Daoy (cell line): ENCODE results near the gene LIN37. TPM values are rescaled to one million over a fixed set of nuclear protein-coding genes. Genes with fewer than 3 reads are reported as not detected.

Experiments used
- DNase-seq: peaks from one replicate; pipeline ENCODE4 v3.0.0-alpha.2; 2015; ENCODE audit warnings: low read depth
- total RNA-seq: library from RNA; depleted of rRNA; stranded (reverse); fragments of >200 nt; shearing (Covaris generic); gene quantifications from 2 replicates; pipeline ENCODE4 v1.2.3, GENCODE V29; 2014; rRNA removed

The LIN37 gene, protein sequence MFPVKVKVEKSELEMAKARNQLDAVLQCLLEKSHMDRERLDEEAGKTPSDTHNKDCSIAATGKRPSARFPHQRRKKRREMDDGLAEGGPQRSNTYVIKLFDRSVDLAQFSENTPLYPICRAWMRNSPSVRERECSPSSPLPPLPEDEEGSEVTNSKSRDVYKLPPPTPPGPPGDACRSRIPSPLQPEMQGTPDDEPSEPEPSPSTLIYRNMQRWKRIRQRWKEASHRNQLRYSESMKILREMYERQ
- 13.3 and 13.8 TPM in 2 replicates for total RNA-seq

DNA sequence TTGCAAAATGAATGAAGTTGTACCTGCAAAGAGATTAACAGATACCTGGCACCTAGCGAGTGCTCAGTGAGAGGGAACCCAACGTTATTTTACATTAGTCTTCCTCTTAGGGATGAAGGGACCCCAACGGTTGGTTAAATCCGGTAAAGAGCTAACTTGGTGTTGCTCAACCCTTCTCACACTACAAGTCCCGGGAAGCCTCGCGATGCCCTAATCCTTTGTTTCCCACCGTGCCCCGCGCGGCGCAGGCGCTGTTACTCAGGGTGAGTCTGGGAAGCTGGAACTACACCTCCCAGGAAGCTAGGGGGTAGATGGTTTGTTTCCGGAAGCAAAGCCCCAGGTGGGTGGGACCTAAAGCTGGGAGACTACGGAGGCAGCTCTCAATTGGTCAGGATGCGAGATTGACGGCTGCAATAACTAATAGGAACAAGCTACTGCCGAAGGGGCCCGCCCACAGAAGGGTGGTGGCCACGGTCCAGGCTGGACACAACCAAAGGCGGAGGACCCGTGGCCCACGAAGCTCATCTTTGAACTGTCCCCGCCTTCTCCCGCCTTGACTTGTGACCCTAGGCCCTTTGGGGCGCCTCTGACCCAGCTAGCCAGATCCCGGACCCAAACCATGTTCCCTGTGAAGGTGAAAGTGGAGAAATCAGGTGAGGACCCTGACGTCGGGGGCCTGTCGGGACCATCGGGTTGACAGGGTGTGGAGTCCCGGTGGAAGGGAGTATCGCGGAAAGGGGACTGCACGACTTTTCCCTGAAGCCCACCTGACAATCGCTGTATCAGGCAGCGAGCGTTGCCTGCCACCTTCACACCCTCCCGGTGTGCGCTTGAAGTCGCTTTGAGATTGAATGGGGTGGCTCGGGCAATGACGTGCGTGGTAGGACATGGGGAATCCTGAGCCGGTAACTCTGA is at the start of gene LIN37:
TSS of gene LIN37 (plus strand) at position 471 of the 915 bp plus-strand sequence. CDS start at position 620, 149 bp downstream.
- peak; percentile 99 for DNase-seq

DNA sequence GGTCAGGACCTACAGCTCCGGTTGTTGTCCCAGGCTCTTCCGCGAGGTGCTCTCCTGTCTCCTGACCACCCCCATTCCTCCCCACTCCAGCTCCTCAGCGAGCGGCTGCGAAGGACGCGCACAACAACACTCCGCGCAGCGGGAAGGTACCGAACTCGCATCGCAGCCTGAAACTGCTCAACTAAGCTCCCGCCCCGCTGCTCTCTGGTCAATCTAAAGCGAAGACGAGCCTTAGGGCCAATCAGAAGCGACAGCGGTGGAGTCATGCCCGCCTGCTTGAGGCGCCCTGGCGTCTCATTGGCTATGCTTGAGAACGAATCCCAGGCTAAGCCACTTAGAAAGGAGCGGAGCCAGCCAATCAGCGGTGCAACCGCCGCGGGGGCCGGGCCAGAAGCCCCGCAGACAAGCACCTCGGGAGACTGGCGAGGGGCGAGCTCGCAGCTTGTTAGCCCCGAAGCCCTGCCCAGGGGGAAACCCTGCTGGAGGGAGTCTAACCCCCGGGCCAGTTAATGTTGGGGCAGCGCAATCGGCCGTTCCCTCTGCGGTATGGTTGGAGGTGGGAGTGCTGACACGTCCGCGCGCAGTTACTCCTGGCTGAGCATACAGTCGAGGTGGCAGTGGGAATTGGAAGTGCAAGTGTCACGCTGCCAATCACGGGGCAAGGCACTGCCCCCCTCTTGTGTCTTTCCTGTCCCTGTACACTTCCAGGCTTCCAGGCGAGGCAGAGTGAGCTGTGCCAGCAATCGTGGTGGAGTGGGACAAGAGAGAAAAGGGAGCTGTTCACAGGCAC is 46.0 kb upstream of the LIN37 start:
- peak; percentile 99 for DNase-seq

DNA sequence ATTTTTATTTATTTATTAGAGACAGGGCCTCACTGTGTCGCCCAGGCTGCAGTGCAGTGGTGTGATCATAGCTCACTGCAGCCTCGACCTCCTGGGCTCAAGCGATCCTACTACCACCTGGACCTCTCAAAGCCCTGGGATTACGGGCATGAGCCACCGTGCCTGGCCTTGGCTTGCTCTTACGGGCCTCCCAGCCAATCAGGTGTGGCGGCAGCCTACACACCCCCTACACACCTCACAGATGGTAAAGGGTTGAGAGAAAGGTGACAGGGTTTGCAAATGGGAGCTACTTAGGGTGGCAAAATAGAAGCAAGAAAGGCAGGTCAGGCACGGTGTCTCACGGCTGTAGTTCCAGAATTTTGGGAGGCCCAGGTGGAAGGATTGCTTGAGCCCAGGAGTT is 45.0 kb upstream of the LIN37 start:
- DNase-seq = no peak

DNA sequence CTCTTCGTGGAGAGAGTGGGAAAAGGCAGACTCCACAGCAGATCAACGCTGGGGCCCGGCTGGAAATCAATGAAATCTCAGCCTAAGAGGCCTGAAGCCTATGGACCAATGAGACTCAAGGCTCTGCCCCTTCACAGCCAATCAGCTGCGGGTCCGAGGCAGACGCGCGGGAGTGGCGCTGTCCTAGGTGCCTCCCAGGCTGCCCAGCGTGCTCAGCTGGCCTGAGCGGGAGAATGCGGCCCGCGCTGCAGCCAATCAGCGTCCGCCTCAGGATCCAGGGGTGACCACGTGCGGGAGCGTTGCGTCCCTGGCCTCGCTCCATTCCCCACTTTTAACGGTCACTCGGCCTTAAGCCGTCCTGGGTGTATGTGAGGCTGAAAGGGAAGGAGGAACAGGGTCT is 44.2 kb upstream of the LIN37 start, which contains the start of gene ZBTB32:
TSS of gene ZBTB32 (plus strand) at position 341 of the 400 bp plus-strand sequence. CDS start 10,069 bp downstream, outside the sequence.
- peak; percentile 71 for DNase-seq

DNA sequence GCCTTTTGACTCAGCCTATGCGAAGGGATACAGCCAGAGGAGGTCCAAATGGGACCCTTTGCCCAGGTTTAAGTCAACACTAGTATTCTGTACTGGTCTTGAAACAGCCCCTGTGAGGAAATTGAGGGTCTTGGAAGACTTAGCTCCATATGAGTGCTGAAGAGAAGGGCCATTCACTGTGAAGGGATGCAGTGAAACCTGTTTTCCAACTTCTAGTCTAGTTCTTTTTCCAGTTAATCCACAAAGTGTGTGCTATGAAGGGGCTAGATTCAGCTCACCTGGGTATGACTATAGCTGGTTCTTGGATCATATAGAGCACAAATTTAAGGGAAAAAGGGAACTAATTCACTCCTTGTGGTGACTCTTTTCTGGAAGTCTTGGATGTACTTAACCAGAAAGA is 40.0 kb upstream of the LIN37 start:
- DNase-seq = no peak

DNA sequence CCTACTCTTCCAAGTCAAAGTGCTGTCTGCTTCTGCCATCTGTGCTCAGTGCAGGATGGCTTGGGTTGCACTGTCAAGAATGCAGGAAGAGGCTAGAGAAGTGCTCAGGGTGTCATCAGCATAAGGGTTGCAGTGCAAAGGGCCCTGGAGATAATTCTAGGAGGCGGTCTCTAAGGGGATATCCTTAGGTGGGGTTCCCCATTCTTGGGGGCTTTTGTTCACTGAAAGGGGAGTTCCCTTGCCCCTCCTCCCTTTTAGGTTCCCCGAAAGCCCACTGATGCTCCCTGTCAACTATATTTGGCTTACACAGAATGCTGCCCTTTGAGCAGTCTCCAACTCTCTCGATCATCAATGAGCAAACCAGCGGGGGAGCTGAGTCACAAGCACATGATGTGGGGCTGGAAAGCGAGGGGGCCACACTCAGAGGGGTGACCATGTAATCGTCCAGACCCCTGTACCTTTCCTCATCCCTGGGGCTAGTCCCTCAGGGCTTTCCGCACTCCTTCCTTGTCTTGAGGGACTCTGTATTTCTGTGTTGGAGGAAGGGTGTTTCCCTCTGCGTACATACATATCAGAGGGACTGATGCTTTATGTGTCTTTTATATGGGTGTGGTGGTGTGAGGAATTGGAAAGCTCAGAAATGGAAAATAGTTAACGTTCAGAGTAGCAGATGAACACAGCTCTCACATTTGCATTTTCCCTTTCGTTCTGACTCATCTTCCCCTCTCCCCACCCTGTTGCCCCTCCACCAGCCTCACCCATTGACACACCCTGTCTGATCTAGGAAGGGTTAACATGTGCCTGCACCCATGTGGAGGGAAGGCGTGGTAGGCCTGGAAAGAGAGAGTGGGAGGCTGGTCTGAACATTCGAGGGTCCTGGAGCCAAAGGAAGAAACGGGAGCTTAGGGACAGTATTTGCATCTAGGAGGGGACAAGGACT is 37.3 kb upstream of the LIN37 start:
- DNase-seq = peak; percentile 35

DNA sequence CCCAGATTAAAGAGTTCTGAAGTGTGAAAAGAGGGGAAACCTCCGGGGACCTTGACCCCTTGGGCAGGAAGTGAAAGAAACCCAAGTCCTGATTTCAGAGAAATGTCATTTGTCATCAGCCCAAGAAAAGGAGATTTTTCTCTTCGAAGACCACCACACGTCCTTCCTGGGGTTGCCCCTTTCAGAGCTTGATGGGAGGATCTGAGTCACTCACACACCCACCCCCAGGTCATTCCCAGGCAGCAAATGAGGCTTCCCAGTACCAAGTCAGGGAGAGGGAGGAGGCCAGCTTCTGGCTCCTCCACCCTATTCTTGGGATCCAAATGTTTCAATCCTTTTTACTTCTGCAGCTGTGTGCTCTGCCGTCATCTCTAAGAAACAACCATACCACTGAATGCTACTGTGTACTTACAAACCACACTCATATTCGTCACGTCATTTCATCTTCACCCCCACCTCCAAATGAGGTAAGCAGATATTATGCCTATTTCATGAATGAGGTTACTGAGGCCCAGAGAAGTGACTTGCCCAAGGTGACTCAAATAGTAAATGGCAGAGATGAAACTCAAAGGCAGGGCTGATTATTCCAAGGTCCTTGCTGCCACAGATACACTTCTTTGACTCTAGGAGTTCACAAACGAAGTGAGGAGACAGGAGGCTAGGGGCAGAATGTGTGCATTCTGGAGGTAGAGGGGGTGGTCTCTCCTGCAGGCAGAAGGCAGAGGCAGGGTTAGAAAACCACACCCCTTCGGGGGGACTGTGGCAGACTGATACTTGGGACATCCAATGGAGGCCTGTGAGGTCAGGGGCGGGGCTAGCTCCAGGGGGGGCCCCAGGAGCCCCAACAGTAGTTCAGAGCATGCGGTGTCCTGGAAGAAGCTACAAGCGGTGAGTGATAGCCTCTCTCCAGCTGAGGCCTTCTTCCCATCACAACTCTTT is 35.5 kb upstream of the LIN37 start:
- no peak for DNase-seq

DNA sequence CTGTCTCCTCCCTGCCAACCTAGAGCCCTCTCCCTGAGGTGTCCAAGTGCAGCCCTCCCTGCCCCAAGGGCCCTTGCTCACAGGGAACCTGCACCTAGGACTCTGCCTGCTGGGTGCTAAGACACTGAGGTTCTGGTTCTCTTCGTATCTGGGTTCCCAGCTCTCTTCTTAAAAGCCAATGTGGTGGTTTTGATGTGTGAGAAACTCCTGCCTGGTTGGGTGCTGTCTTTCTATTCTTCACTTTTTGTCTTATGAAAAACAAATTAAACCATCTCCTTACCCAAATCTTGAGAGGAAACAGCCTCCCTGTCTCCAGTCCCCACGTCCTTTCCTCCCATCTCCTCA is 34.9 kb upstream of the LIN37 start:
- DNase-seq = no peak

DNA sequence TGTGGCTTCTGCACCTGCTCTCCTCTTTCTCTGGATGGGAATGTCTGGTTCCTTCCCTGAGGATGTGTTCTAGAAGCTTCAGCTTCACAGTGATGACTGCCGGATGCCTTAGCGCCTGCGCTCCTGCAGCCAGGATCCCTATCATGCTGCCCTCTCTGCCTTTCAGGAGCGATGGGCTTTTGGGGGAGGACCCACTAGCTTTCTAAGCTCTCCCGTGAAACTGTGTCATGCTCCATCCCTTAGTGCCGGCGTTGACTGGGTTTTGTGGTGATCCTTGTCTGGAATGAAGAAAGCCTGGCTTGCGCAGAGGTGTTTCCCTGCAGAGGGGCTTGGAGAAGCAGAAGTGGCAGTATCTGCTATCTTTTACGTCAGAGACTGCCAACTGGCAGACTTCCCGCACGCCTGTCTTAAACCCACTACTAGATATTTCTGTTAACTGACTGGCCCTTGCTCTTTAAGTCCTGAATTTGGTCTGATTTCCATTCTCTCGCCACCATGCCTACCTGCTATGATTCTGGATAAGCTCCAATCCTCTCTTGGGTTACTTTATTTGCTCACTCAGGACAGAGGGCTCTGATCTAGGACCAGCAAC is 34.4 kb upstream of the LIN37 start:
- no peak for DNase-seq

DNA sequence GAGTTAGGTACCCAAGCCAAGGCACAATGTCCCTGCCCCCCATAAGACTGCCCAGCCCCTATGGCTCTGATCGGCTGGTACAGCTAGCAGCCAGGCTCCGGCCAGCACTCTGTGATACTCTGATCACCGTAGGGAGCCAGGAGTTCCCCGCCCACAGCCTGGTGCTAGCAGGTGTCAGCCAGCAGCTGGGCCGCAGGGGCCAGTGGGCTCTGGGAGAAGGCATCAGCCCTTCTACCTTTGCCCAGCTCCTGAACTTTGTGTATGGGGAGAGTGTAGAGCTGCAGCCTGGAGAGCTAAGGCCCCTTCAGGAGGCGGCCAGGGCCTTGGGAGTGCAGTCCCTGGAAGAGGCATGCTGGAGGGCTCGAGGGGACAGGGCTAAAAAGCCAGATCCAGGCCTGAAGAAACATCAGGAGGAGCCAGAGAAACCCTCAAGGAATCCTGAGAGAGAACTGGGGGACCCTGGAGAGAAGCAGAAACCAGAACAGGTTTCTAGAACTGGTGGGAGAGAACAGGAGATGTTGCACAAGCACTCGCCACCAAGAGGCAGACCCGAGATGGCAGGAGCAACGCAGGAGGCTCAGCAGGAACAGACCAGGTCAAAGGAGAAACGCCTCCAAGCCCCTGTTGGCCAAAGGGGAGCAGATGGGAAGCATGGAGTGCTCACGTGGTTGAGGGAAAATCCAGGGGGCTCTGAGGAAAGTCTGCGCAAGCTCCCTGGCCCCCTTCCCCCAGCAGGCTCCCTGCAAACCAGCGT is 33.6 kb upstream of the LIN37 start:
- DNase-seq = no peak

DNA sequence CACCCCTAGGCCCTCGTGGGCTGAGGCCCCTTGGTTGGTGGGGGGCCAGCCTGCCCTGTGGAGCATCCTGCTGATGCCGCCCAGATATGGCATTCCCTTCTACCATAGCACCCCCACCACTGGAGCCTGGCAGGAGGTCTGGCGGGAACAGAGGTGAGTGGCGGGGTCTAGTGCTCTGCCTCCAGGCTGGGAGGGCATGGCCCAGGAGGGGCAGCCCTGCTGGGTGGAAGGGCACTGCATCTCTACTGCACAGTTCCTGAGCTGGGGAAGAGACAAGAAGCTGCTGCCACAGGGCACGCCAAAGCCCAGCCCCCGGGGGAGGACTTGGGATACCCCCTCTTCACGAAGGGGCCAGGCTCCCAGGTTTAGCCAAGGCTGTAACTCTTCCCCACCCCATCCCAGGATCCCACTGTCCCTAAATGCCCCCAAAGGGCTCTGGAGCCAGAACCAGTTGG is 33.0 kb upstream of the LIN37 start:
- DNase-seq = no peak

DNA sequence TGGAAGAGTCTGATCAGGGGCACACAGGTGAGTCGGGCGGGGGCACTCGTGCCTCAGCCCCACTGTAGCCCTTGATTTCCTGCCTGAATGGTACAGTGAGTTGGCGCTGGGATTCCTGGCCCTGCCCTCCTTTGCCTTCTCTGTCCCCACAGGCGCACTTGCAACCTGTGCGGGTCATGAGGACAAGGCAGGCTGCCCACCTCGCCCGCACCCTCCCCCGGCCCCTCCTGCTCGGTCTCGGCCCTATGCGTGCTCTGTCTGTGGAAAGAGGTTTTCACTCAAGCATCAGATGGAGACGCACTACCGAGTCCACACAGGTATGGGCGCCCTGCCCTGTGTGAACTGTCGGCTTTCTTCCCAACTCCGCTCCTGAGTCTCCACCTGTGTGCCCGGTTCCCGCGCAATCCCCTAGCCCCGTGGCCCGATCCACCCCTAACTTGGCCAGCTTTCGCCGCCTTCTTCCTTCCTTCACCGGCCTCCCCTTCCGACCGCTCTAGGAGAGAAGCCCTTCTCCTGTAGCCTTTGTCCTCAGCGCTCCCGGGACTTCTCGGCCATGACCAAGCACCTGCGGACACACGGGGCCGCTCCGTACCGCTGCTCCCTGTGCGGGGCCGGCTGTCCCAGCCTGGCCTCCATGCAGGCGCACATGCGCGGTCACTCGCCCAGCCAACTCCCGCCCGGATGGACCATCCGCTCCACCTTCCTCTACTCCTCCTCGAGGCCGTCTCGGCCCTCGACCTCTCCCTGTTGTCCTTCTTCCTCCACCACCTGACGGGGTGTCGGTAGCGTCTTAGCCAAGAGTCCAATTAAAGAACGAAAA is 32.2 kb upstream of the LIN37 start:
- DNase-seq = peak; percentile 67

DNA sequence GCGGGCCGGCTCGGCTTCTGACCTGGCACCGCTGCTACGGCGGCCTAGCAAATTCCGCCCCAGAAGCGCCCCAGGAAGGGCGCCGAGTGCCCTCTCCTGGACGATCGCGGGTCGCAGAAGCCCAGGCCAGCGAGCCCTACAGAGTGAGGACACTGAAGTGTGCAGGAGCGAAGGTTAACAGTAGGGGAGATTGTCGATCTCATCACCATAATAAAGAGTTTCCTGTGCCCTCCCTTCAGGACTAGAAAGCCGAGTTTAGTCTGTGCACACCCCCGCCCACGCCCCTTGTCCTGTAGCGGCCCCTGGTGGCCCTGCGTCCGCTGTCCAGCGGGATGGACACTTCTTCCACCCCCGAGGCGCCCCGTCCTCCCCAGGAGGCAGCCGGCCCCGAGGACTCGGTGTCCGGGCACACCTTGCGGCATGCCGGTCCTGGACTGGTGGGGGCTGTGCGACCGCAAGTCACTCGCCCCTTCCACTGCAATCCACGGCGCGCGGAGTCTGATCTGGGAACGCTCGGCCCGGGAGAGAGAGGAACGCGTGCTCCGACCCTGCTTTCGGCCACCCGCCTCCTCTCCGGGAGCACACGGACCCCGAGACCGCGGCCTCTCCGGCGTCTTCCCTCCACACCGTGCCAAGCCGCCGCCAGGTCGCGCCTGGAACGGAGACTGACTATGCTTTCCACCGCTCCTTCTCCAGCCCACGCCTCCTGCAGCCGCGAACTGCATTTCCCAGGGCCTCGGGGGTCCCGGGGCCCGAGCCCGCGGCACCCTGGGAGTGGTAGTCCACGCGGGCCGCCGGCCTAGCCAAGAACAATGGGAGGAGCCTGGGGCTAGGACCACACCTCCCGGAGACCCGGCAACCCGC is 31.3 kb upstream of the LIN37 start:
- DNase-seq = peak; percentile 97

DNA sequence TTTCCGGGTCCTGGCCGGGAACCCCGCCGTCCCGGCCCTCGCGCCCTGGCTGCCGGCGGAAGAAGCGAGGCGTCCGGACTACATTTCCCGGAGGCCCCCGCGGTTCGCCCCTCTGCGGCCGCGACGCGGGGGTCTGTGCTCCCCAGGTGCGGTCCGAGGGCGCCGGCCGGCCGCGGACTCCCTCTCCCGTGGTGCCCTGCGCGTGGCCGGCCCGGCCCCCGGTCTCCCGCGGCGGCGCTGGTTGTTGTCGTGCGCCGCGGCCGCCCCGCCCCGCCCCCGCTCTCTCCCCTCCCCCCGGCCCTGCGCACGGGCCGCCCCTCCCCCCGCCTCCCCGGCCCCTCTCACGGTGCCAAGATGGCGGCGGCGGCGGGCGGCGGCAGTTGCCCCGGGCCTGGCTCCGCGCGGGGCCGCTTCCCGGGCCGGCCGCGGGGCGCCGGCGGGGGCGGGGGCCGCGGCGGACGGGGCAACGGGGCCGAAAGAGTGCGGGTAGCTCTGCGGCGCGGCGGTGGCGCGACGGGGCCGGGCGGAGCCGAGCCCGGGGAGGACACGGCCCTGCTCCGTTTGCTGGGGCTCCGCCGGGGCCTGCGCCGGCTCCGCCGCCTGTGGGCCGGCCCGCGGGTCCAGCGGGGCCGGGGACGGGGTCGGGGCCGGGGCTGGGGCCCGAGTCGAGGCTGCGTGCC is 30.6 kb upstream of the LIN37 start, which contains the start of gene KMT2B:
TSS of gene KMT2B (plus strand) at position 339 of the 680 bp plus-strand sequence. CDS start at position 355, 16 bp downstream.
- no peak for DNase-seq

DNA sequence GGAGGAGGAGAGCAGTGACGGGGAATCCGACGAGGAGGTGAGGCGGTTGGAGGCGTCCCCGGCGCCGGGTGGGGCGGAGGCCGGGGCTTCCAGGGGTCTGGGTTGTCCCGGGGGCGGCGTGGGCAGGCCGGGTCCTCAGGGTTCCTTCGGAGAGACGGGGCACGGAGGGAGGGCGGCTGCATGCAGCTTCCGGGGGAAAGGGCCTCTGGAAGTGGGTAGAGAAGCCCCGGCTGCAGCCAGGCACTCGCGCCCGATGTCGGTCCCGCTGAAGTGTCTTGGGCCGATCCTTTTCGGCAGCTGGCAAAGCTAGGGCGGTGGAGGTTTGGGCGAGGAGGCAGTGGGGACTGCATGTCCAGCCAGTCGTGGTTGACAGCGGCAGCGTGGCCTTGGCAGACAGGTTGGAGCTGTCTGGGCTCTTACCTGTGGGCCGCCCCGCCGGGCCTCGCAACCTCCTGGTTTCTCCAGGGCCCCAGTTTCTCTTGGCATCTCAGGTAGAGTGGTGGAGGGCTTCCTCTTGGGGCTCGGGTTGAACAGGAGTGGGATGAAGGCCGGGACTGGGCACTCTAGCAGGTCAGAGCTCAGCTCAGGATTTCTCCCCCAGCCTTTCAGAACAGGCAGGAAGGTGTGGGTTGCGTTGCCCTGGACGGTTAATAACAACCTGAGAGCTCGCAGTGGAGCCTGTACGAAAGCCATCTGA is 29.9 kb upstream of the LIN37 start:
- peak; percentile 37 for DNase-seq
